GM11168 (cell line): ENCODE results near the gene CD180.

ENCODE experiments used
- in situ Hi-C: fragments of 300-500 bp; cut with MboI; formaldehyde crosslinking; loops from one replicate; pipeline ENCODE4 v1.12.0; 2022; ENCODE audit warnings: low sequenced_read_pairs; ENCODE audit not compliant: unreplicated experiment

Gene CD180

GRCh38 chr5:67142816-67143215, 53.8 kb downstream of the CD180 start:
- in situ Hi-C loops = no loop called here

GRCh38 chr5:67141644-67142043, 55.0 kb downstream of the CD180 start:
- in situ Hi-C loops = no loop called here

GRCh38 chr5:67140413-67140812, 56.2 kb downstream of the CD180 start:
- in situ Hi-C loops = no loop called here

GRCh38 chr5:67139030-67139429, 57.6 kb downstream of the CD180 start:
- in situ Hi-C loops = no loop called here

- in situ Hi-C loops = no loop called here
These were observed 61.1 kb downstream of the CD180 start for GRCh38 chr5:67135381-67135984.

GRCh38 chr5:67133776-67134175, 62.8 kb downstream of the CD180 start:
- in situ Hi-C loops = no loop called here

GRCh38 chr5:67133217-67133616, 63.4 kb downstream of the CD180 start:
- in situ Hi-C loops = no loop called here

GRCh38 chr5:67129768-67130167, 66.8 kb downstream of the CD180 start:
- in situ Hi-C loops = no loop called here
